B cell (primary cell): ENCODE results near the gene ATF4. TPM values are rescaled to one million over a fixed set of nuclear protein-coding genes. Genes with fewer than 3 reads are reported as not detected.

Source experiments
- ATAC-seq: fragments of 200-7000 bp; cut with Tn5 transposase; one replicate; pipeline ENCODE4 v1.10.0; 2021; ENCODE audit warnings: low read depth, mild to moderate bottlenecking, moderate number of reproducible peaks, moderate library complexity
- CTCF ChIA-PET: fragments of 350-600 bp; sonication (Branson Sonifier 250); formaldehyde crosslinking; loops from one replicate; lab custom pipeline; 2021; ENCODE audit warnings: antibody characterized with exemption, inconsistent platforms; lab: Charles Lee
- POLR2A ChIA-PET: fragments of 350-600 bp; sonication (Branson Sonifier 250); formaldehyde crosslinking; loops from one replicate; lab custom pipeline; 2021; ENCODE audit warnings: antibody characterized with exemption; lab: Charles Lee
- DNase-seq: peaks from one replicate; pipeline ENCODE4 v3.0.0; 2013
- H2AFZ ChIP-seq: 2 replicates; pipeline ENCODE4 v1.6.1; 2012; ENCODE audit warnings: mild to moderate bottlenecking, low read depth, low read length; ENCODE audit not compliant: insufficient read depth, poor library complexity, severe bottlenecking
- H3K27ac ChIP-seq, 2 donors: 1 replicate in 1 of 2; 2 replicates in 1 of 2; pipeline ENCODE4 v1.5.1; 2012 to 2013; ENCODE audit warnings: low read length in 2 of 2, mild to moderate bottlenecking in 2 of 2, moderate library complexity in 1 of 2
- H3K27me3 ChIP-seq, 4 experiments: fragments of 200-600 bp in 1 of 4; sonication (generic) in 1 of 4; replicated peaks in 1 of 4; 1 replicate in 2 of 4; 2 replicates in 2 of 4; pipeline versions ENCODE4 v1.6.1 to v1.7.0; 2013 to 2016; ENCODE audit warnings: low read length in 3 of 4, mild to moderate bottlenecking in 2 of 4, mixed read lengths in 1 of 4, moderate library complexity in 1 of 4; ENCODE audit not compliant: insufficient read depth in 4 of 4, control insufficient read depth in 3 of 4; ENCODE audit errors: control extremely low read depth in 1 of 4
- H3K36me3 ChIP-seq, 2 experiments: replicated peaks in 1 of 2; 1 replicate in 1 of 2; 2 replicates in 1 of 2; pipeline versions ENCODE4 v1.6.1 to v1.7.1; 2013; ENCODE audit warnings: low read length in 1 of 2; ENCODE audit not compliant: insufficient read depth in 2 of 2, control insufficient read depth in 1 of 2; ENCODE audit errors: control extremely low read depth in 1 of 2, extremely low read depth in 1 of 2
- H3K4me1 ChIP-seq, 2 donors: fragments of 200-600 bp in 1 of 2; sonication (generic) in 1 of 2; 1 replicate in 1 of 2; 2 replicates in 1 of 2; pipeline versions ENCODE4 v1.5.1 to v1.6.1; 2013 to 2017; ENCODE audit warnings: low read length in 2 of 2; ENCODE audit not compliant: control insufficient read depth in 2 of 2, insufficient read depth in 2 of 2
- H3K4me2 ChIP-seq: replicated peaks from 2 replicates; pipeline ENCODE3; 2012; ENCODE audit warnings: mild to moderate bottlenecking, low read depth, low read length; ENCODE audit not compliant: poor library complexity, severe bottlenecking
- H3K4me3 ChIP-seq, 5 experiments: fragments of 200-600 bp in 1 of 5; sonication (generic) in 1 of 5; 1 replicate in 3 of 5; 2 replicates in 2 of 5; pipeline versions ENCODE4 v1.5.1 to v1.7.0; 2011 to 2016; ENCODE audit warnings: low read length in 4 of 5, mild to moderate bottlenecking in 4 of 5, low read depth in 2 of 5, control low read depth in 1 of 5, moderate library complexity in 1 of 5; ENCODE audit not compliant: insufficient read depth in 1 of 5; ENCODE audit errors: control extremely low read depth in 1 of 5, extremely low read depth in 1 of 5
- H3K79me2 ChIP-seq: fragments of 200-600 bp; sonication (generic); one replicate; pipeline ENCODE4 v1.6.0; 2016; ENCODE audit warnings: low read length; ENCODE audit not compliant: control insufficient read depth, insufficient read depth
- H3K9ac ChIP-seq: fragments of 200-600 bp; sonication (generic); 2 replicates; pipeline ENCODE4 v1.6.1; 2017; ENCODE audit warnings: mild to moderate bottlenecking, low read length, moderate library complexity
- H3K9me3 ChIP-seq, 3 donors: one replicate each; pipeline versions ENCODE4 v1.6.1 to v1.7.1; 2013; ENCODE audit warnings: low read length in 2 of 3; ENCODE audit not compliant: control insufficient read depth in 2 of 3, insufficient read depth in 1 of 3; ENCODE audit errors: control extremely low read depth in 1 of 3
- H4K20me1 ChIP-seq: 2 replicates; pipeline ENCODE4 v1.6.0; 2012; ENCODE audit warnings: mild to moderate bottlenecking, low read length; ENCODE audit not compliant: insufficient read depth, control insufficient read depth, poor library complexity, severe bottlenecking
- H3K27ac Mint-ChIP-seq: one replicate; pipeline ENCODE4 v1.8.0; 2021; ENCODE audit warnings: mixed read lengths
- H3K27me3 Mint-ChIP-seq: one replicate; pipeline ENCODE4 v1.8.0; 2021; ENCODE audit warnings: mixed read lengths
- H3K4me1 Mint-ChIP-seq: one replicate; pipeline ENCODE4 v1.8.0; 2021; ENCODE audit warnings: mixed read lengths
- H3K4me3 Mint-ChIP-seq: one replicate; pipeline ENCODE4 v1.8.0; 2021; ENCODE audit warnings: mixed read lengths
- H3K9me3 Mint-ChIP-seq: one replicate; pipeline ENCODE4 v1.8.0; 2022; ENCODE audit warnings: mixed read lengths; ENCODE audit not compliant: insufficient read depth
- EZH2 ChIP-seq: IDR thresholded peaks from 2 replicates; pipeline ENCODE4 v1.6.1; 2012; ENCODE audit warnings: borderline replicate concordance, low read depth, mild to moderate bottlenecking, moderate library complexity, low read length; ENCODE audit not compliant: insufficient read depth, poor library complexity, severe bottlenecking
- WGBS: methylation state at CpG from one replicate; pipeline ENCODE4 v1.1.5; 2013; ENCODE audit warnings: missing lambda C conversion rate; ENCODE audit not compliant: insufficient coverage; 5-methylcytosine and 5-hydroxymethylcytosine counted together
- intact Hi-C: fragments of 100-400 bp; cut with micrococcal nuclease; formaldehyde crosslinking; loops from one replicate; pipeline ENCODE4 v1.10.0; 2022
- polyA plus RNA-seq: library from polyadenylated mRNA; depleted of rRNA; stranded (reverse); fragments of >200 nt; gene quantifications from 2 replicates; pipeline ENCODE4 v1.2.3, GENCODE V29; 2012
- total RNA-seq, 2 donors: library from RNA; stranded (reverse); fragments of 120-200 nt in 1 of 2; gene quantifications; 1 replicate in 1 of 2; 2 replicates in 1 of 2; pipeline versions ENCODE4 v1.2.3 to v1.2.4, GENCODE V29; 2013 to 2022
- TF ChIP-seq, protein P1 (sequence below): fragments of 200-600 bp; IDR thresholded peaks from one replicate; pipeline ENCODE4 v1.8.0; 2022; ENCODE audit warnings: antibody characterized with exemption, mild to moderate bottlenecking

The ATF4 gene
- total and polyA plus RNA-seq, 2 donors (not counting 1 experiment from before 2014, with no cell fraction given), result 244 to 678 TPM

GRCh38 chr22:39543095-39543494 is 22.7 kb downstream of the ATF4 start:
- Histone ChIP-seq H3K27ac (no peak overlapping the region), H3K36me3 (no peaks in the 10 kb centered on the region), H2AFZ (no peak overlapping the region), H3K4me2 (no peak overlapping the region), H3K4me3 (no peak overlapping the region), H3K9me3 (peaks cover 0 to 15% (median 0%) of the 10 kb centered on the region in 3 donors), H3K4me1 (peaks cover 0 to 8% of the 10 kb centered on the region in 2 donors), H3K9ac (no peak overlapping the region), H4K20me1 (no peaks in the 10 kb centered on the region), H3K79me2 (no peaks in the 10 kb centered on the region), H3K27me3 (peaks cover 0 to 42% (median 19%) of the 10 kb centered on the region in 4 experiments)
- Mint-ChIP-seq H3K4me1 (peaks cover 4% of the 10 kb centered on the region), H3K9me3 (no peaks in the 10 kb centered on the region), H3K4me3 (no peak overlapping the region), H3K27ac (no peak overlapping the region), H3K27me3 (peaks cover 44% of the 10 kb centered on the region)
- ChIA-PET POLR2A (no interaction called here), CTCF (interaction anchor here (0.7 to 9.0 kb wide), 10 partner anchors 8 to 490 kb away, joined by 3 to 75 read pairs (median 3); no protein-coding TSS in a partner anchor)
- WGBS, result 5% methylated on average over 3 of the region's 11 CpGs
- TF ChIP-seq EZH2, result no peak
- TF ChIP-seq, protein P1, sequence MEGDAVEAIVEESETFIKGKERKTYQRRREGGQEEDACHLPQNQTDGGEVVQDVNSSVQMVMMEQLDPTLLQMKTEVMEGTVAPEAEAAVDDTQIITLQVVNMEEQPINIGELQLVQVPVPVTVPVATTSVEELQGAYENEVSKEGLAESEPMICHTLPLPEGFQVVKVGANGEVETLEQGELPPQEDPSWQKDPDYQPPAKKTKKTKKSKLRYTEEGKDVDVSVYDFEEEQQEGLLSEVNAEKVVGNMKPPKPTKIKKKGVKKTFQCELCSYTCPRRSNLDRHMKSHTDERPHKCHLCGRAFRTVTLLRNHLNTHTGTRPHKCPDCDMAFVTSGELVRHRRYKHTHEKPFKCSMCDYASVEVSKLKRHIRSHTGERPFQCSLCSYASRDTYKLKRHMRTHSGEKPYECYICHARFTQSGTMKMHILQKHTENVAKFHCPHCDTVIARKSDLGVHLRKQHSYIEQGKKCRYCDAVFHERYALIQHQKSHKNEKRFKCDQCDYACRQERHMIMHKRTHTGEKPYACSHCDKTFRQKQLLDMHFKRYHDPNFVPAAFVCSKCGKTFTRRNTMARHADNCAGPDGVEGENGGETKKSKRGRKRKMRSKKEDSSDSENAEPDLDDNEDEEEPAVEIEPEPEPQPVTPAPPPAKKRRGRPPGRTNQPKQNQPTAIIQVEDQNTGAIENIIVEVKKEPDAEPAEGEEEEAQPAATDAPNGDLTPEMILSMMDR, result peak; percentile 30
- ATAC-seq (no peak), DNase-seq (peak; percentile 51)
- intact Hi-C loops, result no loop called here
